IPS DF 6.9 (cell line): ENCODE data around the gene TFPT.

Experiments used
- DNase-seq: peaks from one replicate; pipeline ENCODE4 v3.0.0-alpha.2; 2013; ENCODE audit warnings: low read depth, low spot score
- H3K27ac ChIP-seq: one replicate; pipeline ENCODE4 v1.5.1; 2013; ENCODE audit warnings: low read length, control low read depth
- H3K27me3 ChIP-seq: 2 replicates; pipeline ENCODE4 v1.6.1; 2013; ENCODE audit warnings: mild to moderate bottlenecking, low read length; ENCODE audit not compliant: control insufficient read depth, insufficient read depth
- H3K36me3 ChIP-seq: 2 replicates; pipeline ENCODE4 v1.6.1; 2013; ENCODE audit warnings: low read length; ENCODE audit not compliant: control insufficient read depth, insufficient read depth
- H3K4me1 ChIP-seq: 2 replicates; pipeline ENCODE4 v1.6.1; 2013; ENCODE audit warnings: low read length; ENCODE audit not compliant: control insufficient read depth, insufficient read depth
- H3K4me3 ChIP-seq: 2 replicates; pipeline ENCODE4 v1.5.1; 2013; ENCODE audit warnings: mild to moderate bottlenecking, low read length
- H3K9me3 ChIP-seq: 2 replicates; pipeline ENCODE4 v1.6.1; 2013; ENCODE audit warnings: low read length, inconsistent platforms; ENCODE audit not compliant: control insufficient read depth, insufficient read depth
- WGBS: extraction: QIAGEN DNeasy Blood & Tissue Kit; methylation state at CpG from one replicate; pipeline ENCODE4 v1.1.7; 2013; ENCODE audit warnings: mixed read lengths, missing lambda C conversion rate; ENCODE audit not compliant: insufficient read length, insufficient coverage; 5-methylcytosine and 5-hydroxymethylcytosine counted together

The TFPT gene

DNA sequence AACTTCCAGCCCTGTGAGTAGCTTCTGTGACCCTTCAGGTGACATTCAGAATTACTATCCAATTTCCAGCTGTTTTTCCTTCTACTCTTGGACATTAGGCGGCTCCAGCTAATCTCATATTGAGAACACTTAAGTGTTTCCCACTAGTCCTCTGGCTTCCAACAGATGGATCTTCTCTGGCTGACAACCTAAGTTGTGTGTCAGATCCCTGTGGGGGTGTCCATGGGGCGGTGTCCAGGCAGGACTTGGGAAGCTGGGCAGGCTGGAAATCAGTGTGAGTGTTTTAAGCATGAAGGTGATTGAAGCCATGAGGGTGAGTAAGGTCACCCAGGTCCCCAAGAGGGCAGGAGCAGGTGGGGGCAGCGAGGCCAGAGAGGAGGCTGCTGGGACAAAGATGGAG lies 32.2 kb upstream of the TFPT start:
- Histone ChIP-seq H3K4me1 (no peaks in the 10 kb centered on the region), H3K27me3 (no peaks in the 10 kb centered on the region), H3K27ac (no peak overlapping the region), H3K4me3 (no peak overlapping the region), H3K36me3 (peaks cover 83% of the 10 kb centered on the region), H3K9me3 (no peaks in the 10 kb centered on the region)
- no CpG with 5 or more reads among the region's 3 CpGs for WGBS
- DNase-seq: no peak

DNA sequence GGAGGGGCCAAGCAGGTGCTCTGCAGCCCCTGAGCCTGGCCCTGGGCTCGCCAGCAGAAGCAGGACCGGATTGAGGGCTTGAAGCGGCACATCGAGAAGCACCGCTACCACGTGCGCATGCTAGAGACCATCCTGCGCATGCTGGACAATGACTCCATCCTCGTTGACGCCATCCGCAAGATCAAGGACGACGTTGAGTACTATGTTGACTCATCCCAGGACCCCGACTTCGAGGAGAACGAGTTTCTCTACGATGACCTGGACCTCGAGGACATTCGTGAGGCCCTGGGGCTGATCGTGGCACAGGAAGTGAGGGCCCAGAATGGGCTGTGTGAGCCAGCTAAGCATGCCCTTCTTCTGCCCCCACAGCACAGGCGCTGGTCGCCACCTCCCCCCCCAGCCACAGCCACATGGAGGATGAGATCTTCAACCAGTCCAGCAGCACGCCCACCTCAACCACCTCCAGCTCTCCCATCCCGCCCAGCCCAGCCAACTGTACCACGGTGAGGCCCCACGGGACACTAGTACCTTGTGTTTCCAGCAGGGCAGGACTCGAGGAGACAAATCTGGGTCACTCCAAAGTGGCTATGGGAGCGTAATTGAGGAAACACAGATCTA lies 30.2 kb upstream of the TFPT start:
- no peaks in the 10 kb centered on the region for H3K9me3 ChIP-seq
- no peaks in the 10 kb centered on the region for H3K4me1 ChIP-seq
- H3K4me3 ChIP-seq: no peak overlapping the region
- DNase-seq: no peak
- no peak overlapping the region for H3K27ac ChIP-seq
- H3K36me3 ChIP-seq: peaks cover 68% of the 10 kb centered on the region
- H3K27me3 ChIP-seq: no peaks in the 10 kb centered on the region
- WGBS: no CpG with 5 or more reads among the region's 28 CpGs

DNA sequence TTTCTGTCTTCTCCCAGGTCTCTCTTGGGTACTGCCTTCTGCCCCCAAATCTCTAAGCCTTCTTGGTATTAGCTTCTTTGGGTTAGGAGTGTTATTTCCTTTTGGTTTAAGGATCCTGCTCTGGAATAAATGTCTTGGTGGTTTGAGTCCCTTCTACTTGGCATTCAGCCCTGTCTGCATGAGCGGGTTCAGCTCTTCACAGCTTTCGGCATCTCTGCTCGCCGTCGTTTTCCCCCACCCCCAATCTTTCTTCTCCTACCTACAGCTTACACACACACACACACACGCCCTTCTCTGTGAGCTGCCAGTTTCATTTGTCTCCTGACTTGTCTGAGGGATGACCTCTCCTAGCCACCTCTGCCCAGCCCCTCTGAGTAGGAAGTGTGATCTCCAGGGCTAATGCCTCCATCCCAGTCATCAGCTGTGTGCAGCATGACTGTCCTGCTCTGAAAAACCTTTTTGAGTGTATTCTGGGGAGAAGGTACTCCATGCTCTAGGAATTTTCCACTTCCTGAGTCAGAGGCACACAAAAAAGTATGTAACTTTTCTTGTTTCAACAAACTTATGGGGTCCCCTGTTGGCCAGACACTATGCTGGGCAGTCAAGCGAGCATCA lies 26.8 kb upstream of the TFPT start:
- no peak for DNase-seq
- peaks cover 47% of the 10 kb centered on the region for H3K36me3 ChIP-seq
- peaks cover 4% of the 10 kb centered on the region; the same call in 1 of the 2 replicates for H3K4me1 ChIP-seq
- H3K27ac ChIP-seq: no peak overlapping the region
- H3K9me3 ChIP-seq: no peaks in the 10 kb centered on the region
- no CpG with 5 or more reads among the region's 7 CpGs for WGBS
- H3K27me3 ChIP-seq: no peaks in the 10 kb centered on the region
- no peak overlapping the region for H3K4me3 ChIP-seq

DNA sequence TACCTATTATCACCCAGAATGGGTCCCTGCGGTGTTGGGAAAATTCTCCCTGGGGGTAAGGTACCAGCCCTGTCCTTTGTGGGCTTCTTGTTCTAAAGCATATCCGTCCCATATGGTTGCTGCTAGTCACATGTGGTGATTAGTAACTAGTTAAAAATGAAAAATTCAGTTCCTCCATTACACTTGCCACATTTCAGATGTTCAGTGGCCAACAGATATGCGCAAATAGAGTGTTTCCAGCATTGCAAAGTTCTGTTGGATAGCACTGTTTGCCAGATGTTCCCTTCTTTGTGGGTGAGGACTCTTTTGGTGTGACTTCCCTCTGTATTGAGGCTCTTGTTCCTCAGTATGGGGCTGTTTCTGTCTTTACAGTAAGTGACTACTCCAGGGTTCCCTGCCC lies 25.9 kb upstream of the TFPT start:
- no peaks in the 10 kb centered on the region for H3K9me3 ChIP-seq
- H3K4me1 ChIP-seq: peaks cover 4% of the 10 kb centered on the region; the same call in 1 of the 2 replicates
- H3K4me3 ChIP-seq: no peak overlapping the region
- H3K27me3 ChIP-seq: no peaks in the 10 kb centered on the region
- no CpG with 5 or more reads among the region's 3 CpGs for WGBS
- H3K36me3 ChIP-seq: peaks cover 38% of the 10 kb centered on the region
- DNase-seq: no peak
- H3K27ac ChIP-seq: no peak overlapping the region

DNA sequence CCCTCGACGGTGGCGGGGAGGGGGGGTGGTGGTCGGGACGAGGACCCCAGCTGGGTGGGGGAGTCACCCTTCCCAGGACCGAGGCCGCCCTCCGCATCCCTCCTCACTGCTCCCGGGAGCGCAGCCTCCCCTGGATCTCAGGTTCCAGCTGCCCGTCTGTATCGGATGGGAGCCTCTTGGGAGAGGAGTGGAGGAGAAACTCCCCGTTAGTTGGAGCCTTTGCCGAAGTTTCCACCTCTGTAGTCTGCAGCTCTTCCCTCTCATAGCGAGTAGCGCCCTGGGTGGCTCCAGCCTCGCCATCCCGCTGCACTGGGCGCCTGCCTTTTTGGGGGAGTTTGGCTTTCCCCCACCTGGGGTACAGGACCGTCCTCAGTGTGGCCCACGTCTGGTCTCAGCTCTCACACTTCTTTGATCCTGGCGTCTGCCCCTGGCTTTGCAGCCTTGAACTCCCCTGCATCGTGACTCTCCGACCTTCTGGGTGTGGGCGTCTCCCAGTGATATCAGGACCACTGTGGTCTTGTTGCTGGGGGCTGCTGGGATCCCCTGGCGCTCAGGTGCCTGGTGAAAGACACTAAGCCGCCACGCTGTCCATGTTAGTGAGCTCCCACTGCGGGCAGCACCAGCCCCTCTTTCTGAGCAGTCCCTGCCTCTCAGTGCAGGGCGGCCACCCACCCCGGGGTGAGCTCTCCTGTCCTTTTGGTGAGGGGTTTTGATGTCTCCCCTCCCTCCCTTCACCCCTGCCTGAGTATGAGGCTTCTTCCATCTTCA lies 23.2 kb upstream of the TFPT start:
- Histone ChIP-seq H3K27ac (no peak overlapping the region), H3K4me3 (peak overlapping the region; percentile 87; the same call in 1 of the 2 replicates), H3K9me3 (no peaks in the 10 kb centered on the region), H3K36me3 (peaks cover 13% of the 10 kb centered on the region), H3K27me3 (no peaks in the 10 kb centered on the region), H3K4me1 (peaks cover 4% of the 10 kb centered on the region; the same call in 1 of the 2 replicates)
- no CpG with 5 or more reads among the region's 31 CpGs for WGBS
- no peak for DNase-seq

DNA sequence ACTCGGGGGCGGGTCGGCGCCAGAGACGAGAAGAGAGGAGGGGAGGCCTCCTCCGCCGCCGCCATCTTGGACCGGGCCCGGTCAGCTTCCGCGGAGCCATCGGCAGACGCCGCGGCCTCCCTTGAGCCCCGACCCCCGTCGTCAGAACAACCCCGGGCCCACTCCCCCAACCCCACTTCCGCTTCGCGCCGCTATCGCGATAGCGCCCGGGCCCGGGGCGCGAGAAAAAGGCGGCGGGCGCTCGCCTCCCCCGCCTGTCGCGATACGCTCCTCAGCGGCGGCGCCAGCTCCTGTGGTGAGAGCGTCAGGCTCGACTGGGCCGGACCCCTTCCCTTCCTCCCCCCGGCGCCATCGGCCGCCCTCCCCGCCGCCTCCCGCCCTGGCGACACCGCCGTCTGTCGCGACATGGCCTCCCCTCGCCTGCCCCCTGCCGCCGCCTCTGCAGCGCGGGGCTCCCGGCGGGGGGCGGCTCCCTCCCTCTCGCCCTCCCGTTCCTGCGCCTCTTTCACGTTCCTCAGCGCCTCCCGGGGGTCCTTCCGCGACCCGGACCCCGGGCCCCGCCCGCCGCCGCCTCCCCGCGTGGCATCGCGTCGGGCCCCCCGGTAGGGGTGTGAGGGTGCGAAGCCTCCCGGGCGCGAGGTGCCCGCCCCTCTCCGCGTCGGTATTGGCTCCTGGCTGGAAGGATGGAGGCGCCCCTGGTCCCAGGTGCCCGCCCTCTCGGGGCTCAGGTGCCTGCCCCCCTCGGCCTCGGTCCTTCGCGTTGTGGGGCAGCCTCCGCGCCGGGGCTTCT lies 22.4 kb upstream of the TFPT start, which contains the start of gene CNOT3:
CNOT3 (plus strand) TSS at position 64 of the 790 bp plus-strand sequence. CDS start 5,217 bp downstream, outside the sequence.
- Histone ChIP-seq H3K4me1 (peaks cover 4% of the 10 kb centered on the region; the same call in 1 of the 2 replicates), H3K36me3 (peaks cover 5% of the 10 kb centered on the region), H3K27me3 (no peaks in the 10 kb centered on the region), H3K27ac (no peak within 1 kb of the TSS), H3K4me3 (peak within 1 kb of the TSS; percentile 87), H3K9me3 (no peaks in the 10 kb centered on the region)
- no peak for DNase-seq
- WGBS: no CpG with 5 or more reads among the region's 103 CpGs

DNA sequence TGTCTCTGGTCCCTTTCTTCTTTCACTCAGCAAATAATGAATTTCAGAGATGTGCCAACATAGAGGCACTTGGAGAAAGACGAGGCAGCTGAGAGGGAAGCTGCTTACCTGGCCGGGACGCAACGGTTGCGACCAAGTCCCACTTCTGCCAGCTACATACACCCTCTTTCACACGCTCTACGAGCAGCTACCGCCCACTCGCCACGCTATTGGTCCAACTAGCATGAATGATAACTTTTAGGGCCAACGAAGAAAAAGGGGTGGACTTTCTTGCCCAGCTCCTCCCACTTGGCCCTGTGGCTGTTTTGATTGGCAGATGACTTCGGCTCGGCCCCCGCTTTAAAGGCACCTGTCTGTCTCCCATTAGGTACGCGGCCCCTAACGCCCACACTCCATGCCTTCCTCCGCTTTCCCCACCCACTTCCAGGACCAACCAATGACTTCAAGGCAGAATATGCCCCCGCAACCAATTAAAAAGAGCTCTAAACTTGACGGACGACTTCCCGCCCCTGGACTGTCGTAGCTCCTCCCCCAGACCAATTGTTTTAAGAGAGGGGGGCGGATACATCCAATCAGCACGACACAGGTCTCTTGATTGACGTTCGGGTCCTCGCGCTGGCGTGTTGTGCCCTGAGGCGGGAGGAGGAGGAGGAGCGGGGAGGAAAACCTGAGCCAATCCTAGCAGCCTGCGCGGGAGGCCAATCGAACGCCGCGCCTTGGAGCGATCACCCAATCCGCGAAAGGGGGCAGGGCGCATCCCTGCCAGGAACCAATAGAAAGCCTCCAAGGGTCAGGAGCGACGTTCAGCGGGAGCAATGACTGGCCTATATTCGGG lies 21.6 kb upstream of the TFPT start:
- WGBS: no CpG with 5 or more reads among the region's 46 CpGs
- 0 out of 2 replicates have a peak, but pooled peaks cover 3% of the 10 kb centered on the region for H3K36me3 ChIP-seq
- H3K4me1 ChIP-seq: peaks cover 4% of the 10 kb centered on the region; the same call in 1 of the 2 replicates
- peak; percentile 100 for DNase-seq
- peak overlapping the region; percentile 87; the same call in 1 of the 2 replicates for H3K4me3 ChIP-seq
- H3K27me3 ChIP-seq: no peaks in the 10 kb centered on the region
- H3K9me3 ChIP-seq: no peaks in the 10 kb centered on the region
- H3K27ac ChIP-seq: no peak overlapping the region

DNA sequence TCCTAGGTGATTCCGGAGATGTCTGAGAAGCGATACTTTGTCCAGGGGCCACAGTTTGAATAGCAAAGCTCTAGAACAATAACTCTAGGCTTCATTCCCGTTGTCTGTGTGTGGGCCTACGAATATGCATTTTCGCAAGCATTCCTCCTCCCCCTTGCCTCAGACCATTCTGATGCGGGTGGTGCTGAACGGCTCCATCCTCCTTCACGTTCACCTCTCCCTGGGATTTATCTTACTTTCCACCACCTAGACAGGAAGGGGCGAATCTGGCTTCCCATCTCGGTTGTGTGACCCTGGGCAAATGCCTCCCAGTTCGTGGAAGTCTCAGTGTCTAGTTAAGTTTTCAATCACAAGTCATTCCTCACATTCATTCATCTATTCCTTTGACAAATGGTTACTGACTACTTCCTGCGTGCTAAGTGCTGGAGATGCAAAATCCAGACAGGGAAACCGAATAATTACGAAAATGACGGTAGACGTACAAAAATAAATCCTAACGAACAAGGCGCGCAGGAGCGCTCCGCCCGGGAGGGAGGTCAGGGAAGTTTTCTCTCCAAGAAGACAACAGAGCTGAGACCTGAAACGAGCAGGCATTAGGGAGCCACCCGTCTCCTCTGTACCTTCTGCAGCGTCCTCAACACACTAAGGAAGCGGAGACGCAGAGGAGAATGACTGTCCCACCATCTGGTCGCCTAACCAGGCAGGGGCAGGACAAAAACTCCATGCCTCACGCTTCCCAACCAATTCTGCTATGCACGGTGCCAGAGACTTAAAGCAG lies 20.8 kb upstream of the TFPT start:
- H3K4me3 ChIP-seq: peak overlapping the region; percentile 42; the same call in 1 of the 2 replicates
- no peaks in the 10 kb centered on the region for H3K9me3 ChIP-seq
- DNase-seq: no peak
- no CpG with 5 or more reads among the region's 30 CpGs for WGBS
- H3K27ac ChIP-seq: no peak overlapping the region
- H3K27me3 ChIP-seq: no peaks in the 10 kb centered on the region
- peaks cover 4% of the 10 kb centered on the region; the same call in 1 of the 2 replicates for H3K4me1 ChIP-seq
- peaks cover 4% of the 10 kb centered on the region; the same call in 1 of the 2 replicates for H3K36me3 ChIP-seq
